SU-DHL-6 (cell line): ENCODE data around the gene ZNF385A.

Source experiments
- CTCF ChIP-seq: fragments of 200-600 bp; sonication (generic); IDR thresholded peaks from one replicate; pipeline ENCODE4 v1.5.1; 2017; ENCODE audit warnings: antibody characterized with exemption, mild to moderate bottlenecking, low read length, moderate library complexity; ENCODE audit not compliant: insufficient read depth, poor library complexity, severe bottlenecking
- EZH2phosphoT487 ChIP-seq: fragments of 200-600 bp; sonication (generic), shearing (Covaris generic); conservative IDR thresholded peaks from 2 replicates; pipeline ENCODE4 v1.6.1; 2018; ENCODE audit warnings: mild to moderate bottlenecking, antibody characterized with exemption, low read length, moderate library complexity, mixed read lengths

GRCh38 chr12:54324617-54325441 lies 59.7 kb downstream of the ZNF385A start, which contains the start of gene COPZ1:
- peak; percentile 78 for TF ChIP-seq CTCF
- no peak for TF ChIP-seq EZH2phosphoT487
